Stromal cell of bone marrow (primary cell): ENCODE data around the gene CFLAR.
"Not testable (repeated sequence)": the region's sequence is repeated elsewhere in the genome, so short reads cannot be mapped to it uniquely, and the experiment has no call there.

Source experiments
- DNase-seq: peaks from one replicate; pipeline ENCODE4 v3.0.0-alpha.2; 2012; ENCODE audit warnings: low read depth

CFLAR gene

GRCh38 chr2:201149064-201149820 lies 33.3 kb downstream of the CFLAR start:
- no peak for DNase-seq

- DNase-seq = not testable (repeated sequence)
These were observed 33.8 kb downstream of the CFLAR start for GRCh38 chr2:201149821-201150165.

GRCh38 chr2:201150454-201151020 lies 34.6 kb downstream of the CFLAR start:
- DNase-seq = no peak

- DNase-seq = peak; percentile 70
These were observed 35.4 kb downstream of the CFLAR start for GRCh38 chr2:201151127-201151981.

GRCh38 chr2:201152517-201152916 lies 36.6 kb downstream of the CFLAR start:
- no peak for DNase-seq

- no peak for DNase-seq
These were observed 37.2 kb downstream of the CFLAR start for GRCh38 chr2:201152999-201153815.

- DNase-seq = no peak
These were observed 38.8 kb downstream of the CFLAR start for GRCh38 chr2:201154615-201155399.

- DNase-seq = no peak
These were observed 40.1 kb downstream of the CFLAR start for GRCh38 chr2:201156036-201156435.

GRCh38 chr2:201156640-201157039 lies 40.7 kb downstream of the CFLAR start:
- DNase-seq = no peak

- DNase-seq = no peak
These were observed 41.7 kb downstream of the CFLAR start for GRCh38 chr2:201157694-201158093.

GRCh38 chr2:201158111-201158929 lies 42.4 kb downstream of the CFLAR start:
- peak; percentile 68 for DNase-seq

- no peak for DNase-seq
These were observed 48.2 kb downstream of the CFLAR start for GRCh38 chr2:201164166-201164565.

- no peak for DNase-seq
These were observed 51.6 kb downstream of the CFLAR start for GRCh38 chr2:201167546-201167945.

- DNase-seq = not testable (repeated sequence)
These were observed 52.5 kb downstream of the CFLAR start for GRCh38 chr2:201168496-201168895.

GRCh38 chr2:201171259-201171814 lies 55.4 kb downstream of the CFLAR start:
- no peak for DNase-seq

GRCh38 chr2:201172279-201172678 lies 56.3 kb downstream of the CFLAR start:
- DNase-seq = no peak

GRCh38 chr2:201174687-201175086 lies 58.7 kb downstream of the CFLAR start:
- no peak for DNase-seq

- no peak for DNase-seq
These were observed 60.1 kb downstream of the CFLAR start for GRCh38 chr2:201176081-201176481.

- DNase-seq = no peak
These were observed 64.0 kb downstream of the CFLAR start for GRCh38 chr2:201180010-201180409.
